Prostate gland (tissue), 2 donors: ENCODE data around the gene DNMT3A. TPM values are rescaled to one million over a fixed set of nuclear protein-coding genes. Genes with fewer than 3 reads are reported as not detected.

Experiments used
- DNase-seq: peaks from one replicate; pipeline ENCODE4 v3.0.0-alpha.2; 2019; ENCODE audit warnings: low spot score
- H3K27ac ChIP-seq, 2 donors: fragments of 200-600 bp; sonication (generic); 2 replicates each; pipeline ENCODE4 v1.5.1; 2017 to 2019
- H3K27me3 ChIP-seq: fragments of 200-600 bp; sonication (generic); replicated peaks from 2 replicates; pipeline ENCODE4 v1.5.1; 2019; ENCODE audit not compliant: insufficient read depth
- H3K36me3 ChIP-seq, 2 donors: fragments of 200-600 bp; sonication (generic); 1 replicate in 1 of 2; 2 replicates in 1 of 2; pipeline versions ENCODE4 v1.5.1 to v1.8.1; 2017 to 2019
- H3K4me1 ChIP-seq: fragments of 200-600 bp; sonication (generic); replicated peaks from 2 replicates; pipeline ENCODE4 v1.5.1; 2019
- H3K4me3 ChIP-seq, 2 donors: fragments of 200-600 bp; sonication (generic); 2 replicates each; pipeline ENCODE4 v1.5.1; 2017 to 2019
- H3K9me3 ChIP-seq: fragments of 200-600 bp; sonication (generic); 2 replicates; pipeline ENCODE4 v1.5.1; 2017
- CTCF ChIP-seq, 4 experiments: fragments of 200-600 bp in 2 of 4; fragments of 450-650 bp in 2 of 4; sonication (generic) in 2 of 4; IDR thresholded peaks; 1 replicate in 3 of 4; 2 replicates in 1 of 4; pipeline ENCODE4 v1.5.1; 2016 to 2019; ENCODE audit warnings: antibody characterized with exemption in 4 of 4, mild to moderate bottlenecking in 2 of 4, moderate library complexity in 2 of 4
- POLR2A ChIP-seq: fragments of 450-650 bp; IDR thresholded peaks from one replicate; pipeline ENCODE4 v1.6.1; 2016; ENCODE audit warnings: antibody characterized with exemption, mild to moderate bottlenecking
- POLR2AphosphoS5 ChIP-seq: sonication (generic); formaldehyde crosslinking; IDR thresholded peaks from one replicate; pipeline ENCODE4 v1.6.1; 2017; ENCODE audit warnings: antibody characterized with exemption
- WGBS: methylation state at CpG from one replicate; pipeline ENCODE4 v1.1.5; 2018; 5-methylcytosine and 5-hydroxymethylcytosine counted together
- intact Hi-C: fragments of 100-400 bp; cut with DNase I; formaldehyde crosslinking; loops from one replicate; pipeline ENCODE4 v1.14.2; 2022
- total RNA-seq, 2 donors: library from RNA; depleted of rRNA; stranded (reverse); fragments of >200 nt; gene quantifications; one replicate each; pipeline ENCODE4 v1.1.0, GENCODE V29; 2016

The DNMT3A gene
- total RNA-seq, 2 donors from 2014 or later, result 8.7 to 28.2 TPM

GRCh38 chr2:25377822-25378421 lies 36.2 kb upstream of the DNMT3A start:
- WGBS, result 80% methylated on average over 22 of the region's 22 CpGs
- Histone ChIP-seq H3K27me3 (no peaks in the 10 kb centered on the region), H3K4me1 (peaks cover 4% of the 10 kb centered on the region), H3K27ac (no peak overlapping the region), H3K9me3 (no peaks in the 10 kb centered on the region), H3K4me3 (no peak overlapping the region), H3K36me3 (no peaks in the 10 kb centered on the region)
- intact Hi-C loops, result no loop called here
- no peak for DNase-seq
- TF ChIP-seq CTCF (IDR thresholded peaks at IDR 0.05), result no peak
- TF ChIP-seq POLR2A, result no peak
- TF ChIP-seq POLR2AphosphoS5, result no peak

- TF ChIP-seq POLR2A (no peak), POLR2AphosphoS5 (peak; percentile 61), CTCF (IDR thresholded peaks at IDR 0.05) (peak; percentile 90 to 94 (median 91))
- Histone ChIP-seq H3K36me3 (no peaks in the 10 kb centered on the region), H3K4me3 (peak overlapping the region; percentile 9 to 13), H3K9me3 (no peaks in the 10 kb centered on the region), H3K27me3 (no peaks in the 10 kb centered on the region), H3K4me1 (peaks cover 4% of the 10 kb centered on the region), H3K27ac (no peak overlapping the region)
- intact Hi-C loops, result no loop called here
- 11% methylated on average over 52 of the region's 52 CpGs for WGBS
- peak; percentile 76 for DNase-seq
These were observed 35.3 kb upstream of the DNMT3A start for GRCh38 chr2:25376750-25377621.

- Histone ChIP-seq H3K4me1 (peaks cover 4% of the 10 kb centered on the region), H3K27me3 (no peaks in the 10 kb centered on the region), H3K4me3 (no peak overlapping the region), H3K36me3 (no peaks in the 10 kb centered on the region), H3K9me3 (no peaks in the 10 kb centered on the region), H3K27ac (no peak overlapping the region)
- WGBS, result 73% methylated on average over 16 of the region's 16 CpGs
- TF ChIP-seq POLR2AphosphoS5 (no peak), CTCF (IDR thresholded peaks at IDR 0.05) (no peak), POLR2A (no peak)
- intact Hi-C loops, result loop anchor here (2.0 kb wide), 1 partner anchor 33 kb away; no protein-coding TSS in a partner anchor
- no peak for DNase-seq
These were observed 34.3 kb upstream of the DNMT3A start for GRCh38 chr2:25375989-25376545.

- Histone ChIP-seq H3K27me3 (no peaks in the 10 kb centered on the region), H3K27ac (no peak overlapping the region), H3K36me3 (no peaks in the 10 kb centered on the region), H3K4me3 (no peak overlapping the region), H3K4me1 (peaks cover 4% of the 10 kb centered on the region), H3K9me3 (no peaks in the 10 kb centered on the region)
- WGBS, result 89% methylated on average over 17 of the region's 17 CpGs
- DNase-seq, result no peak
- TF ChIP-seq POLR2A (no peak), CTCF (IDR thresholded peaks at IDR 0.05) (no peak), POLR2AphosphoS5 (no peak)
- intact Hi-C loops, result loop anchor here (2.0 kb wide), 1 partner anchor 33 kb away; no protein-coding TSS in a partner anchor
These were observed 33.8 kb upstream of the DNMT3A start for GRCh38 chr2:25375371-25375988.
